H1 (cell line): Measurements from ENCODE around the gene PITX1. TPM values are rescaled to one million over a fixed set of nuclear protein-coding genes. Genes with fewer than 3 reads are reported as not detected.

Experiments used
- CEBPB ChIP-seq: IDR thresholded peaks from 2 replicates; pipeline ENCODE4 v1.6.1; 2012; ENCODE audit warnings: low read depth, low read length
- CTBP2 ChIP-seq: IDR thresholded peaks from 2 replicates; pipeline ENCODE4 v1.7.0; 2011; ENCODE audit warnings: borderline replicate concordance, mild to moderate bottlenecking, moderate library complexity, mixed read lengths, low read length; ENCODE audit not compliant: insufficient read depth, insufficient read length
- CTCF ChIP-seq, 3 experiments: IDR thresholded peaks; 1 replicate in 2 of 3; 2 replicates in 1 of 3; pipeline versions ENCODE4 v1.5.1 to v1.6.1; 2011; ENCODE audit warnings: low read length in 3 of 3, mild to moderate bottlenecking in 3 of 3, inconsistent platforms in 2 of 3, low read depth in 1 of 3, moderate library complexity in 1 of 3; ENCODE audit not compliant: insufficient read depth in 1 of 3; ENCODE audit errors: control extremely low read depth in 1 of 3
- EGR1 ChIP-seq: IDR thresholded peaks from 2 replicates; pipeline ENCODE4 v1.6.1; 2011; ENCODE audit warnings: low read depth, low read length, borderline replicate concordance
- EZH2 ChIP-seq: fragments of 200-600 bp; sonication (generic); IDR thresholded peaks from 2 replicates; pipeline ENCODE4 v1.7.1; 2012; ENCODE audit warnings: low read depth, mild to moderate bottlenecking, moderate library complexity, low read length, inconsistent platforms; ENCODE audit not compliant: severe bottlenecking
- HDAC6 ChIP-seq: IDR thresholded peaks from one replicate; pipeline ENCODE4 v1.7.1; 2012; ENCODE audit warnings: low read depth, mild to moderate bottlenecking, inconsistent platforms, low read length, moderate library complexity
- MAX ChIP-seq: IDR thresholded peaks from 2 replicates; pipeline ENCODE4 v1.6.1; 2012; ENCODE audit warnings: inconsistent platforms
- SP1 ChIP-seq: IDR thresholded peaks from 2 replicates; pipeline ENCODE4 v1.6.1; 2011; ENCODE audit warnings: low read depth, low read length
- SUZ12 ChIP-seq: fragments of 200-600 bp; sonication (generic); IDR thresholded peaks from 2 replicates; pipeline ENCODE4 v1.6.1; 2012; ENCODE audit warnings: mild to moderate bottlenecking, inconsistent platforms, low read length, moderate library complexity, mixed read lengths
- TCF12 ChIP-seq: IDR thresholded peaks from 2 replicates; pipeline ENCODE4 v1.6.1; 2011; ENCODE audit warnings: low read depth, mild to moderate bottlenecking, low read length
- polyA plus RNA-seq, 7 experiments: library from polyadenylated mRNA; depleted of rRNA in 3 of 7; stranded (reverse) in 5 of 7; unstranded in 2 of 7; fragments of >200 nt in 5 of 7; fragments of 200-250 nt in 2 of 7; gene quantifications; 1 replicate in 5 of 7; 2 replicates in 1 of 7; 4 replicates in 1 of 7; pipeline versions ENCODE4 v1.2.1 to v1.2.3, GENCODE V29; 2011 to 2013; ENCODE audit warnings: missing spikeins in 2 of 7, mixed read lengths in 2 of 7
- total RNA-seq: library from RNA; stranded (reverse); fragmentation: NEBNext Ultra II Directional; extraction: Animal tissue kit (Norgen Biotek cat#: 25700); gene quantifications from 2 replicates; pipeline ENCODE4 v1.2.1, GENCODE V29; 2021

Gene PITX1
- total and polyA plus RNA-seq, 2 of the 8 experiments (the other 6 are each of a cell fraction or from before 2014, with no cell fraction given): 0.03 TPM; not detected in 1

GRCh38 chr5:135032999-135033861 lies 798 bp downstream of the PITX1 start (continued):
- TF ChIP-seq CTBP2 (peak; percentile 49), SP1 (no peak), CEBPB (peak; percentile 41; the same call in 1 of the 2 replicates), TCF12 (0 out of 2 replicates have a peak, but pooled peaks have one; percentile 44), MAX (peak; percentile 68), EGR1 (0 out of 2 replicates have a peak, but pooled peaks have one; percentile 52), HDAC6 (no peak), CTCF (IDR thresholded peaks at IDR 0.05; ENCODE audit: control extremely low read depth in 1 of 3, insufficient read depth in 1 of 3, low read depth in 1 of 3, low read length in 3 of 3) (no peak), SUZ12 (peak; percentile 100), EZH2 (peak; percentile 100)
